Activated naive CD8-positive, alpha-beta T cell (primary cell): ENCODE results near the gene ZNF26.
"Not testable (repeated sequence)": the region's sequence is repeated elsewhere in the genome, so short reads cannot be mapped to it uniquely, and the experiment has no call there.

Experiments used
- H3K27ac Mint-ChIP-seq: one replicate; pipeline ENCODE4 v1.8.0; 2021; ENCODE audit warnings: mixed read lengths
- H3K27me3 Mint-ChIP-seq: one replicate; pipeline ENCODE4 v1.8.0; 2021; ENCODE audit warnings: mixed read lengths
- H3K36me3 Mint-ChIP-seq: one replicate; pipeline ENCODE4 v1.8.0; 2021; ENCODE audit warnings: mixed read lengths
- H3K4me1 Mint-ChIP-seq: one replicate; pipeline ENCODE4 v1.8.0; 2021; ENCODE audit warnings: low read depth, mixed read lengths
- H3K4me3 Mint-ChIP-seq: one replicate; pipeline ENCODE4 v1.8.0; 2021; ENCODE audit warnings: mild to moderate bottlenecking, mixed read lengths
- H3K9me3 Mint-ChIP-seq: one replicate; pipeline ENCODE4 v1.8.0; 2021; ENCODE audit warnings: low read depth, mixed read lengths

ZNF26 gene, protein sequence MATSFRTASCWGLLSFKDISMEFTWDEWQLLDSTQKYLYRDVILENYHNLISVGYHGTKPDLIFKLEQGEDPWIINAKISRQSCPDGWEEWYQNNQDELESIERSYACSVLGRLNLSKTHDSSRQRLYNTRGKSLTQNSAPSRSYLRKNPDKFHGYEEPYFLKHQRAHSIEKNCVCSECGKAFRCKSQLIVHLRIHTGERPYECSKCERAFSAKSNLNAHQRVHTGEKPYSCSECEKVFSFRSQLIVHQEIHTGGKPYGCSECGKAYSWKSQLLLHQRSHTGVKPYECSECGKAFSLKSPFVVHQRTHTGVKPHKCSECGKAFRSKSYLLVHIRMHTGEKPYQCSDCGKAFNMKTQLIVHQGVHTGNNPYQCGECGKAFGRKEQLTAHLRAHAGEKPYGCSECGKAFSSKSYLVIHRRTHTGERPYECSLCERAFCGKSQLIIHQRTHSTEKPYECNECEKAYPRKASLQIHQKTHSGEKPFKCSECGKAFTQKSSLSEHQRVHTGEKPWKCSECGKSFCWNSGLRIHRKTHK

DNA sequence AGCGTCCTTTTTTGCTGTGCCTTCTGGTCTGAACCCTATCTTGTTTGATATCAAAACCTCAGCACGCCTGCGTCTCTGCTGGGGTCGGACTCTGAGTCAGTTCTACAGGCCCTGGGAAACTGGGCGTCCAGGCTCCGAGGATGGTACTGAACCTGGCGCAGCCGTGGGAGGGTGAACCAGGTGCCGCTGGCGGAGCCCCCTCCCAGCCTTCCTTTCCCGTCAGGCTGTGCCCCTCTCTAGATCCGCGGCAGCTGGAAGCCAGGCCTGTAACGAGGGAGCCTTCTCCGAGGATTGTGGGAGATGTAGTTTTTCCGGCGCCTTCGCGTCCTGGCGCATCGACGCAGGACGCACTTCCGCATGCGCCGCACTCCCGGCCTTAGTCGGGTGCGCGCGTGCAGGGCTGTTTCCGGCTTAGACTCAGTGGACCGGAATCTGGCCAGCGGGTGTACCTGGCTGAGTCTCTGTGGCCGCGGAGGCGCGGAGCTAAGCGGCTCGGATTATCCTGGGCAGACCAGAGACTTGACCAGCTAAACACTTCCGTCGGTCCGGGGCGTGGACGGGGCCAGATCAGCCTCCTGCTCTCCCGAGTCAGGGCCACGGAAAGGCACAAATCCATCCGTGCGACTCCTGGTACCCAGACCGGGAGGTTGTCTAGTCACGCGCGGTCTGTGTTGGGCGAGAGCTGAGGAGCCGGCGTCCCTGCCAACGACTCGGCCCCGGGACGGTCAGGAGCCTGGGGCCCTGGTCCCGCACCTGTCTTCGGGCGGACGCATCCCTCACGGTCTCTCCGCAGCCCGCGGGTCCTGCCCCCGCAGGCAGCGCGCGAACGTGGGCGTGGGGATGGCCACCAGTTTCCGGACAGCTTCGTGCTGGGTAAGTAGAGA lies at the start of gene ZNF26:
Gene ZNF26 (plus strand): TSS at position 367 of the 884 bp plus-strand sequence. CDS start 474 bp downstream, at position 841.
- Mint-ChIP-seq H3K9me3 (peaks cover 11% of the 10 kb centered on the region), H3K4me1 (peaks cover 34% of the 10 kb centered on the region), H3K36me3 (peaks cover 25% of the 10 kb centered on the region), H3K4me3 (peak within 1 kb of the TSS; percentile 91), H3K27ac (peak within 1 kb of the TSS; percentile 94), H3K27me3 (peaks cover 2% of the 10 kb centered on the region)

DNA sequence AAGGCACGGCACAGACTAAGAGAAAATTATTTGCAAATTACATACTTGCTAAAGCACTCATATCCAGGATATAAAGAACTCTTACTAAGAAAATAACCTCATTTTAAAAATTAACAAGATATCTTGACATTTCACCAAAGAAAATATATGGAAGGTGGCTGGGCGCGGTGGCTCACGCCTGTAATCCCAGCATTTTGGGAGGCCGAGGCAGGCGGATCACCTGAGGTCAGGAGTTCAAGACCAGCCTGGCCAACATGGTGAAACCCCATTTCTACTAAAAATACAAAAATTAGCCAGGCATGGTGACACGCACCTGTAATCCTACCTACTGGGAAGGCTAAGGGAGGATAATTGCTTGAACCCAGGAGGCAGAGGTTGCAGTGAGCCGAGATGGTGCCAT lies 49.2 kb upstream of the ZNF26 start:
- H3K27me3 Mint-ChIP-seq, H3K9me3 Mint-ChIP-seq, H3K27ac Mint-ChIP-seq, H3K4me3 Mint-ChIP-seq, H3K4me1 Mint-ChIP-seq: not testable (repeated sequence)
- peaks cover 41% of the 10 kb centered on the region for H3K36me3 Mint-ChIP-seq

DNA sequence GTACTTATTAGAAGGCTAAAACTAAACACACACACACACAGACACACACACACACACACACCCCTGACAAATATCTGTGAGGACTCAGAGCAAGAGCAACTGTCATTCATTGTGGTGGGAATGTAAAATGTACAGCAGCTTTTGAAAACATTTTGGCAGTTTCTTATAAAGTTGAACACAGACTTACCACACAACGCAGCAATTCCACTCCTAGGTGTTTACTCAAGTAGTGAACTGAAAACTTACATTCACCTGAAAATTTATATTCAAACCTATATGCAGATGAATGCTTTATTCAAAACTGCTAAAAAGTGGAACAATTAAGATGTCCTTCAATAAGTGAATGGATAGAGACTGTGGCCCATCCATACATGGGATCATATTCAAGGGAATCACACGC lies 48.7 kb upstream of the ZNF26 start:
- H3K27me3 Mint-ChIP-seq = no peaks in the 10 kb centered on the region
- H3K36me3 Mint-ChIP-seq = peaks cover 40% of the 10 kb centered on the region
- peaks cover 9% of the 10 kb centered on the region for H3K9me3 Mint-ChIP-seq
- H3K4me1 Mint-ChIP-seq = no peaks in the 10 kb centered on the region
- H3K27ac Mint-ChIP-seq = no peak overlapping the region
- H3K4me3 Mint-ChIP-seq = no peak overlapping the region

DNA sequence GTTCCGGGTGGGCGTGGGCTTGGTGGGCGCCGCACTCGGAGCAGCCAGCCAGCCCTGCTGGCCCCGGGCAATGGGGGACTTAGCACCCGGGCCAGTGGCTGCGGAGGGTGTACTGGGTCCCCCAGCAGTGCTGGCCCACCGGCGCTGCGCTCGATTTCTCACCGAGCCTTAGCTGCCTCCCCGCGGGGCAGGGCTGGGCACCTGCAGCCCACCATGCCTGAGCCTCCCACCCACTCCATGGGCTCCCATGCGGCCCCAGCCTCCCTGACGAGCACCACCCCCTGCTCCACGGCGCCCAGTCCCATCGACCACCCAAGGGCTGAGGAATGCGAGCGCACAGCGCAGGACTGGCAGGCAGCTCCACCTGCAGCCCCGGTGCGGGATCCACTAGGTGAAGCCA lies 47.4 kb upstream of the ZNF26 start:
- H3K27me3 Mint-ChIP-seq, H3K4me3 Mint-ChIP-seq, H3K27ac Mint-ChIP-seq, H3K4me1 Mint-ChIP-seq, H3K9me3 Mint-ChIP-seq: not testable (repeated sequence)
- peaks cover 33% of the 10 kb centered on the region for H3K36me3 Mint-ChIP-seq

DNA sequence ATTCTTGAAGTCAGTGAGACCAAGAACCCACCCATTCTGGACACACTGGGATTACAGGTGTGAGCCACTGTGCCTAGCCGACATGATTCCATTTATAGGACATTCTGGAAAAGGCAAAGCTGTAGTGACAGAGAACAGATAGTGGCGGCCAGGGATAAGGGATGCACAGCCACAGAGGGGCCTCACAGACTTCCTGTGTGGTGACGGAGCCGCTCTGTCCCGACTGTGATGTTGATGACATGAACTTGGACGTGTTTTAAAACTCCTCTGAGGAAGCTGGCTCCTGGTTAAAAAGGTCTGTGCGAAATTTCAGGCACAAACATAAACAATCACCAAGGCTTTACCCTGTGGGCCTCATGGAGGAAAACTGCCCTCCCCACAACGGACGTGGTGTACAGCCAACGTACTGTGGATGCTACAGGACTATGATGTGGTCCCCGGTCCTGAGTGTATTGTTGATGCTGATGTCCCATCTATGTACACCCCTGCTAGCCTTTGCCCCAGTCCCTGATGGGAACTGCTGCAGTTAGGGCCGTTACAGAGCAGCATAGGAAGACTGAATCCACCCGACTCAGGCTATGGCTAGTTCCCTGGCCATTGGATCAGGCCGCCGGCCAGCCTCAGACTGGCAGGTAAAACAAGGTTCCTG lies 46.0 kb upstream of the ZNF26 start:
- no peaks in the 10 kb centered on the region for H3K27me3 Mint-ChIP-seq
- H3K9me3 Mint-ChIP-seq = peaks cover 9% of the 10 kb centered on the region
- H3K4me3 Mint-ChIP-seq = no peak overlapping the region
- no peaks in the 10 kb centered on the region for H3K4me1 Mint-ChIP-seq
- H3K27ac Mint-ChIP-seq = no peak overlapping the region
- peaks cover 40% of the 10 kb centered on the region for H3K36me3 Mint-ChIP-seq

DNA sequence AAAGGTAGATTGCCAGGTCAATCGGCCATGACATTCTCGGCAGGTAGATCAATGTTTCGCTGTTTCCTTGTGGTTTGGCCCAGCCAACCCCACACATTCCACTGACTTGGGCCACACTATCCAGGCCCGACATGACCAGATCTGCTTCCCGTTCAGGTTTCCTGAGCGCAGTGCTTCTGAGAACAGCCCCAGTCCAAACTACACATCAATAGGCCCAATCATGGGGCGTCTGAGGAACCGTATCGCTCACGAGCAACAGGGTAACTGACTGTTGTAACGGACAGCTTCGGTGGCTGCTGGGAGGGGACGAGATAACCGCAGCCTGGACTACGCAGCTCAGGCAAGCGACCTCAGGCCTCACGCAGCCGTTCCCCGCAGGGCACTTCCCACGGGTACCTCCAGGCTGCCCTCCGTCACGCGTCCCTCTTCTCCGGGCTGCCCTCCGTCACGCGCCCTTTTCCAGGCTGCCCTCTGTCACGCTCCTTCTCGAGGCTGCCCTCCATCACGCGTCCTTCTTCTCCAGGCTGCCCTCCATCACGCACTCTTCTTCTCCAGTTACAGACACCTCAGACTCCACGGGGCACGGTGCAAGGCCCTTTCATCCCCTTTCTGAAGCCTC lies 44.7 kb upstream of the ZNF26 start:
- Mint-ChIP-seq H3K27me3 (no peaks in the 10 kb centered on the region), H3K9me3 (peaks cover 10% of the 10 kb centered on the region), H3K4me1 (no peaks in the 10 kb centered on the region), H3K4me3 (no peak overlapping the region), H3K36me3 (peaks cover 42% of the 10 kb centered on the region), H3K27ac (no peak overlapping the region)

DNA sequence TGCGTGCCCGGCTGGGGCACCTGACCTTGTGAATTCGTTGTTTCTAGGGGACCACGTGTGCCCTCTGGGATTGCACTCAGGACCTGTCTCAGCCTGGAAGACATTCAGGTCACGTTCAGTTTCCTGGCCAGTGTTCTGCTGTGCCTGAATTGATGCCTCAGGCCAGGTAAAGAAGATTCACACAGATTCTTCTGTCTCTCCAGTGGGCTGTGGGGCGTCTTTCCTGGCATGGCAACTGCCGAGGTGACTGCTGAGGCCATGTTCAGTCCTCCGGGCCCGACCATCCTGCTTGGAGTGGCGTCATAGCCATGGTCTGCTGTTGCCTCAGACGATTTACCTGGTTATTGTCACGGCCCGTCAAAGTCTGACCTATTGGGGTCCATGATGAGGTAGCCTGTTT lies 43.6 kb upstream of the ZNF26 start:
- H3K27me3 Mint-ChIP-seq = no peaks in the 10 kb centered on the region
- H3K4me1 Mint-ChIP-seq = no peaks in the 10 kb centered on the region
- no peak overlapping the region for H3K4me3 Mint-ChIP-seq
- peaks cover 36% of the 10 kb centered on the region for H3K36me3 Mint-ChIP-seq
- peaks cover 6% of the 10 kb centered on the region for H3K9me3 Mint-ChIP-seq
- H3K27ac Mint-ChIP-seq = no peak overlapping the region

DNA sequence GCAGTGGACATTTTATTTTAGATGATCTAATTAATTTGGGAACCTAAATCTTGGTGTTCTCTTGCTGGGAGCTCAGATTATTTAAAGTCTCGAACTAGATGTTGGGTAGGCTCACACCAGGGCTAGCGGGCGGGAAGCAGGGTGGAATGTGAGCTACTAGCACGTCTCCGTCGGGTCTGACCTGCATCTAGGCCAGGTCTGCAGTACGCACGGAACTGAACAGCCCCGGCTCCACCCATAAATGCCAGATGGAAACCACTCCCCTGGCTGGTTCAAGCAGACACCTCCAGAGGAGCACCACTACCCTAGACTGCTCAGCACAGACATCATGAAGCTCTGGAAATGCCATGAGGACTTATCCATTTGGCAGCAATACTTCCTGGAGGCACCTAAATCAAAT lies 40.4 kb upstream of the ZNF26 start:
- no peaks in the 10 kb centered on the region for H3K4me1 Mint-ChIP-seq
- H3K4me3 Mint-ChIP-seq = no peak overlapping the region
- H3K27me3 Mint-ChIP-seq = no peaks in the 10 kb centered on the region
- H3K36me3 Mint-ChIP-seq = peaks cover 47% of the 10 kb centered on the region
- peaks cover 9% of the 10 kb centered on the region for H3K9me3 Mint-ChIP-seq
- no peak overlapping the region for H3K27ac Mint-ChIP-seq

DNA sequence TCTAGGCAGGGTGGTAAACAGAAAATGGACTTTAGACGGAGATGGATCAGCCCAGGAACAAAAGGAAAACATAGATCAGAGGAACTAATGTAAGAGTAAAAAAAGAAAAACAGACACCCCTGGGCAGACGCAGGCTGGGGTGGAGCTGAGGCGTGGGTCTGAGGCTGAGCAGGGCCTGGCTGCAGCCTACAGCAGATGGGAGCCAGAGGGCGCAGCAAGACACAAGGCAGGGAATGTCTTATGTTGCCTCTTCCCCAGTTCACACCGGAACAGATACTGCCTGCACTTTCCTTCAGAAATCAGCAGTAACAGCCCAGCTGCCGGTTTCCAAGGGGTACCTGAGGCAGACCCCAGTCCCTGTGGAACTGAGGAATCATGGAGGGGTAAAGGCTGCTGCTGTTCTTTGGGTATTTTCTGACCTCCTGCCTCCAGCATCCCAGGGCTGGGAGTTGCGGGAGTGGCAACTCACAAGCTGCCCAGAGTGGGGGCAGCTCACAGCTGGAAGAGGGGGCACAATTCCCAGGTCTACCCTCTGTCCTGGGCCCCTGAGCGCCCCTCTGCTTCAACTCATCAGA lies 39.8 kb upstream of the ZNF26 start:
- Mint-ChIP-seq H3K9me3 (peaks cover 9% of the 10 kb centered on the region), H3K4me1 (no peaks in the 10 kb centered on the region), H3K27ac (no peak overlapping the region), H3K36me3 (peaks cover 43% of the 10 kb centered on the region), H3K27me3 (no peaks in the 10 kb centered on the region), H3K4me3 (no peak overlapping the region)

DNA sequence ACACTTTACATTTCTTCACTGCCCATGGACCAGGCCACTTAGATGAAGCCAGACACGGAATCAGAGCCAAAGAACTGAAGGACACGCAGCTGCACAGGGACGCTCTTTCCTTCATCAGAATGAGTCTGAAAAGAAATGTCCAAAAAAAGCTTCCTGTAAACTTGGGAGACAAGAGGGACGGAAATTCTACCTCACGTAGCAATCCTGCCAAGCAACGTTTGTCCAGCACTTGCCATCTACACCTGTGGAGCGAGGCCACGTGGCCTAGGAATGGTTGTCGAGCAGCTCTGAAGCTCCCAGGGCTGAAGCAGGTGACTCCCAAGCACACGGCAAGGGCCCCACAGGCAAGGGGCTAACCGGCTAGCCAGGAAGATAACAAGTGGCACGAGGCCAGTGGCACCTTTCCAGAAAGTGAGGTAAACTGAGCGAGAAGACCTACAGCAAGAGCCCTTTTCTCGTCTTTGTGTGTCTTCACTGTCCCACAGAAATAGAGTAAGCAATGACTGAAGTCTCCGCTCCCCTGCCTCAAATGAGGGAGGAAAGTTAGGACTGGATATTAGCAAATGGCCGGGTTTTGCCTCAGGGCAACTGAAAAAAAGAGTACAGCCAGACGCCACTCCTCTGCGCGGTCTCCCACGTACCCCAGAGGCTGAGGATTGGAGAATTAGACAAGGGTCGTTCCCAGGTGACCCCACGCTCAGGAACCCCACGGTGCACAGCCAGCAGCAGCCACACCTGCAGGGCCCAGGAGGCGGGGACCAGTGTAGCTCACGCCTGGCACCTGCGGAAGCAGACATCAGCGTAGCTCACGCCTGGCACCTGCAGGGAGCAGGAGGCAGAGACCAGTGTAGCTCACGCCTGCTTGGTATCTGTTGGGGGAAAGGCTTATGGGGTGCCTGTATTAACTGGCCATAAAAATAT lies 37.8 kb upstream of the ZNF26 start:
- Mint-ChIP-seq H3K36me3 (peaks cover 39% of the 10 kb centered on the region), H3K27me3 (no peaks in the 10 kb centered on the region), H3K9me3 (peaks cover 9% of the 10 kb centered on the region), H3K4me1 (peaks cover 2% of the 10 kb centered on the region), H3K27ac (no peak overlapping the region), H3K4me3 (no peak overlapping the region)

DNA sequence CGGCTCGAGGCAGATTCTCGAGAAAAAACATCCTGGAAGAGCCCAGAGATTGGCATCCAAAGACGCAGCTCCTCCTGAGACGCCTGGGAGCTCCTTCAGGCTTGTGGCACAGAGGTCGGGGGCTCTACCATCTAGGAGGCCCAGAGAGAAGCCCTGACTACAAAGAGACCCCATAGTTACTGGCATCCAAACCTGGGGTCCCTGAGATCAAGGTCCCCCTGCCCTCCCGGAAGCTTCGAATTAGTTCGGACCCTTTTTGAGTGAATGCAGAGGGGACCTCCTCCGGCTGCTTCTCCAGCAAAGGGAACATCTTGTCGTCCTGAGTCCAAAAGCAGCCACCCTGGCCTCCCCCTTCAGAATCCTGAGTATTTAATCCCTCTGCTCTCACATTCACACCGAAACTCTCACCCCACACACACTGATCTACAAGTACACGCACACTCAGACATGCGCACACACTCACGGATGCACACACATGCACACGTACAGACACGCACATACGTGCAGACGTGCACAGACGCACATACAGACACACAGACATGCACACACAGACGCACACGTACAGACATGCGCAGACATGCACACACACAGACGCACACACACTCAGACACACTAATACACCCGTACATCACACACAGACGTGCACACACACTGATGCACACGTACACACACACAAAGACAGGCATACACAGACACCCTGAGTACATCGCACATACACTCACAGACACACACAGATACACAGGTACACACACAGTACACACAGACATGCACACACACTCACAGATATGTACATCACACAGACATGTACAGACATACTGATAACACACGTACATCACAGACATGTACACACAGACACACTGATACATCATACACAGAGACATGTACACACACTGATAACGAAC lies 36.0 kb upstream of the ZNF26 start:
- no peak overlapping the region for H3K27ac Mint-ChIP-seq
- H3K4me3 Mint-ChIP-seq = no peak overlapping the region
- no peaks in the 10 kb centered on the region for H3K27me3 Mint-ChIP-seq
- peaks cover 15% of the 10 kb centered on the region for H3K4me1 Mint-ChIP-seq
- H3K9me3 Mint-ChIP-seq = peaks cover 9% of the 10 kb centered on the region
- peaks cover 28% of the 10 kb centered on the region for H3K36me3 Mint-ChIP-seq

DNA sequence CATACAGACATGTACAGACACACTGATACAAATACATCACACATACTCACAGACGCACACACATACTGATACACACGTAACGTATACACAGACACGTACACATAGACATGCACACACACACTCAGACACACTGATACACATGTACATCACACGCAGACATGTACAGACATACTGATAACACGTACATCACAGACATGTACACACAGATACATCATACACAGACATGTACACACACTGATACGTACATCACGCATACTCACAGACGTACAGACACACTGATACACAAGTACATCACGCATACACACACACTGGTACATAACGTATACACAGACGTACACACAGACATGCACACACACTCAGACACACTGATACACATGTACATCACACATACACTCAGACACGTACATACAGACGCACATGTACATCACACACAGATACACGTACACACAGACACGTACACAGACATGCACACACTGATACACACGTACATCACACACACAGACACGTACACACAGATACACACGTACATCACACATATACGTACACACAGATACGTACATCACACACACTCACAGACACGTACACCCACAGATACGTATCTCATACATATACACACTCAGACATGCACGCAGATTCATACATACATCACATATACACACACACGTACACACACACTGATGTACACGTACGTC lies 35.2 kb upstream of the ZNF26 start:
- Mint-ChIP-seq H3K27me3 (no peaks in the 10 kb centered on the region), H3K4me3 (no peak overlapping the region), H3K9me3 (peaks cover 5% of the 10 kb centered on the region), H3K4me1 (peaks cover 20% of the 10 kb centered on the region), H3K27ac (no peak overlapping the region), H3K36me3 (peaks cover 23% of the 10 kb centered on the region)
